Thyroid gland (tissue), 4 donors: ENCODE data around the gene RPUSD2. TPM values are rescaled to one million over a fixed set of nuclear protein-coding genes. Genes with fewer than 3 reads are reported as not detected.

ENCODE experiments used
- DNase-seq, 2 donors: peaks; one replicate each; pipeline ENCODE4 v3.0.0-alpha.2; 2019
- H3K27ac ChIP-seq, 3 donors: fragments of 200-600 bp; sonication (generic); 1 replicate in 2 of 3; 2 replicates in 1 of 3; pipeline ENCODE4 v1.5.1; 2016 to 2019; ENCODE audit warnings: mild to moderate bottlenecking in 1 of 3, moderate library complexity in 1 of 3
- H3K27me3 ChIP-seq: fragments of 200-600 bp; sonication (generic); one replicate; pipeline ENCODE4 v1.5.1; 2019
- H3K36me3 ChIP-seq, 2 donors: fragments of 200-600 bp; sonication (generic); one replicate each; pipeline ENCODE4 v1.5.1; 2016 to 2019
- H3K4me1 ChIP-seq, 2 donors: fragments of 200-600 bp; sonication (generic); one replicate each; pipeline ENCODE4 v1.5.1; 2017 to 2019
- H3K4me3 ChIP-seq, 3 donors: fragments of 200-600 bp; sonication (generic); replicated peaks in 1 of 3; 1 replicate in 2 of 3; 2 replicates in 1 of 3; pipeline ENCODE4 v1.5.1; 2016; ENCODE audit warnings: mild to moderate bottlenecking in 1 of 3
- H3K9me3 ChIP-seq: fragments of 200-600 bp; sonication (generic); one replicate; pipeline ENCODE4 v1.5.1; 2017
- POLR2A ChIP-seq, 2 donors: fragments of 450-650 bp; IDR thresholded peaks; one replicate each; pipeline ENCODE4 v1.6.1; 2017; ENCODE audit warnings: antibody characterized with exemption in 2 of 2, mild to moderate bottlenecking in 2 of 2, moderate library complexity in 1 of 2
- WGBS, 2 donors: methylation state at CpG; one replicate each; pipeline ENCODE4 v1.1.5; 2017; 5-methylcytosine and 5-hydroxymethylcytosine counted together
- intact Hi-C: fragments of 100-400 bp; cut with DNase I; formaldehyde crosslinking; loops from one replicate; pipeline ENCODE4 v1.15.1; 2023
- total RNA-seq, 4 donors: library from RNA; depleted of rRNA; stranded (reverse); fragments of >200 nt; gene quantifications; one replicate each; pipeline ENCODE4 v1.2.3, GENCODE V29; 2016
- TF ChIP-seq, protein P1 (sequence below), 6 experiments: fragments of 200-600 bp in 3 of 6; fragments of 450-650 bp in 3 of 6; sonication (generic) in 3 of 6; IDR thresholded peaks; one replicate each; pipeline ENCODE4 v1.5.1; 2016 to 2019; ENCODE audit warnings: antibody characterized with exemption in 6 of 6, mild to moderate bottlenecking in 2 of 6, inconsistent platforms in 1 of 6, moderate library complexity in 1 of 6

RPUSD2 gene
- total RNA-seq, 4 donors from 2014 or later, result 5.8 to 10.1 (median 7.1) TPM

DNA sequence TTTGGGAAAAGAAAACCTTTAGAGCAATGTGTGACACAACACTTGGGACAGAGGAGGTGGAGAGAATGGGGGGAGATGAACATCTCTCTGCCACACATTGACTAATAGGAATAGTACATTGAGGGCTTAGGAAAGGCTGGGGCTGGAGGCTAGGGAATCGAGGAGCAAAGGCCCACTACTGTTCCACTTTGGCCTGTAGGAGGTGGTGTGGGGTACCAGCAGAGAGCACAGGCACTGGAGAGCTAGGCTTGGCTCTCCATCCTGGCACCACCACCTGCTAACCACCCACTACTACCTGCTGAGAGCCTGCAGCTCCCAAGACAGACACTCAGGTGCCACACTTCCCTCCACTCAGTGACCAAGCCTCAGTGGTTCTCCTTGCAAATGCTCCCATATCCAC lies 23.6 kb upstream of the RPUSD2 start:
- WGBS, 2 donors, result 86 to 93% methylated on average over 1 of the region's 1 CpG
- Histone ChIP-seq H3K9me3 (no peaks in the 10 kb centered on the region), H3K27ac (no peak overlapping the region), H3K4me3 (no peak overlapping the region), H3K36me3 (no peaks in the 10 kb centered on the region), H3K27me3 (no peaks in the 10 kb centered on the region), H3K4me1 (no peaks in the 10 kb centered on the region)
- intact Hi-C loops, result no loop called here
- DNase-seq, result no peak
- TF ChIP-seq POLR2A (IDR thresholded peaks at IDR 0.05), result no peak
- TF ChIP-seq, protein P1, sequence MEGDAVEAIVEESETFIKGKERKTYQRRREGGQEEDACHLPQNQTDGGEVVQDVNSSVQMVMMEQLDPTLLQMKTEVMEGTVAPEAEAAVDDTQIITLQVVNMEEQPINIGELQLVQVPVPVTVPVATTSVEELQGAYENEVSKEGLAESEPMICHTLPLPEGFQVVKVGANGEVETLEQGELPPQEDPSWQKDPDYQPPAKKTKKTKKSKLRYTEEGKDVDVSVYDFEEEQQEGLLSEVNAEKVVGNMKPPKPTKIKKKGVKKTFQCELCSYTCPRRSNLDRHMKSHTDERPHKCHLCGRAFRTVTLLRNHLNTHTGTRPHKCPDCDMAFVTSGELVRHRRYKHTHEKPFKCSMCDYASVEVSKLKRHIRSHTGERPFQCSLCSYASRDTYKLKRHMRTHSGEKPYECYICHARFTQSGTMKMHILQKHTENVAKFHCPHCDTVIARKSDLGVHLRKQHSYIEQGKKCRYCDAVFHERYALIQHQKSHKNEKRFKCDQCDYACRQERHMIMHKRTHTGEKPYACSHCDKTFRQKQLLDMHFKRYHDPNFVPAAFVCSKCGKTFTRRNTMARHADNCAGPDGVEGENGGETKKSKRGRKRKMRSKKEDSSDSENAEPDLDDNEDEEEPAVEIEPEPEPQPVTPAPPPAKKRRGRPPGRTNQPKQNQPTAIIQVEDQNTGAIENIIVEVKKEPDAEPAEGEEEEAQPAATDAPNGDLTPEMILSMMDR (IDR thresholded peaks at IDR 0.05), result no peak

DNA sequence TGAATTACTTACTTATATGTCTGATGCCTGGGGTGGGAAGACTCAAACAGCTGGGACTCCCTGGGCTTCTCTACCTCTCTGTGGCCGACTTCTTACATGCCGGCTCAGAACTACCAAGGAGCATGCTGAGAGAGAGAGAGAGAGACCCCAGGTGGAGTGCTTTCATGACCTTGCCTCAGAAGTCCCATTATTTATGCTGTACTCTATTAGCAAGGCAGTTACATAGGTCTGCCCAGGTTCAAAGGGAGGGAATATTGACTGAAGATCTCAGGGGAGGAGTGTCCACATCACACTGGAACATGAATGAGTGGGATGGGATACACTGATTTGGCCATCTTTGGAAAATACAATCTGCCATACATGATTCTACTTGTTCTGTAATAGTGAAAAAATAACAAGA lies 20.5 kb upstream of the RPUSD2 start:
- H3K27ac ChIP-seq, result no peak overlapping the region
- 91 to 100% methylated on average over 2 of the region's 2 CpGs for WGBS, 2 donors
- H3K4me3 ChIP-seq, result no peak overlapping the region
- intact Hi-C loops, result no loop called here
- no peaks in the 10 kb centered on the region for H3K9me3 ChIP-seq
- H3K4me1 ChIP-seq, result peaks cover 0 to 5% of the 10 kb centered on the region in 2 donors
- TF ChIP-seq, protein P1 (IDR thresholded peaks at IDR 0.05), result no peak
- TF ChIP-seq POLR2A (IDR thresholded peaks at IDR 0.05), result no peak
- peaks cover 0 to 2% of the 10 kb centered on the region in 2 donors for H3K36me3 ChIP-seq
- no peak for DNase-seq
- no peaks in the 10 kb centered on the region for H3K27me3 ChIP-seq

DNA sequence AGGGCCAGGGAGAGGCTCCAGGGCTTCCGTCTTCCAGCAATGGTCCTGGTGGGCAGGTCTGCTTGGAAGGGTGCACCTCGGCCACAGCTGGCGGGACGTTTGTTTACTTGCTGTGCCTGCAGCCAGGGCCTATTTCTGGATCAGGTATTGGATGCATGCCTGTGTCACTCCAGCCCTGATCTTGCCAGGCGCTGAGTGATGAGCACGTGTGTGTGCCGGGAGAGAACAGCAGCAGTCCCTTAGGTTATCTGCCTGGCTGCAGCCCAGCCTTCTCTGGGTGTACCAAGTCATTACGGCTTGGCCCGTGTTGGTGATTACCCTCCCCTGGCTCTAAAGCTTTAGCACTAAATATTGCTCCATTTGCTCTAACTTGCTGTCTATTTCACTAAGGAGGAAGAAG lies 19.2 kb upstream of the RPUSD2 start:
- Histone ChIP-seq H3K27ac (no peak overlapping the region), H3K4me1 (peaks cover 0 to 10% of the 10 kb centered on the region in 2 donors), H3K4me3 (no peak overlapping the region), H3K36me3 (peaks cover 0 to 3% of the 10 kb centered on the region in 2 donors), H3K9me3 (no peaks in the 10 kb centered on the region), H3K27me3 (no peaks in the 10 kb centered on the region)
- TF ChIP-seq POLR2A (IDR thresholded peaks at IDR 0.05), result no peak
- TF ChIP-seq, protein P1 (IDR thresholded peaks at IDR 0.05), result no peak
- peak in 1 of 2 donors; percentile 43 for DNase-seq
- intact Hi-C loops, result no loop called here
- 66 to 85% methylated on average over 4 to 9 of the region's 9 CpGs for WGBS, 2 donors

DNA sequence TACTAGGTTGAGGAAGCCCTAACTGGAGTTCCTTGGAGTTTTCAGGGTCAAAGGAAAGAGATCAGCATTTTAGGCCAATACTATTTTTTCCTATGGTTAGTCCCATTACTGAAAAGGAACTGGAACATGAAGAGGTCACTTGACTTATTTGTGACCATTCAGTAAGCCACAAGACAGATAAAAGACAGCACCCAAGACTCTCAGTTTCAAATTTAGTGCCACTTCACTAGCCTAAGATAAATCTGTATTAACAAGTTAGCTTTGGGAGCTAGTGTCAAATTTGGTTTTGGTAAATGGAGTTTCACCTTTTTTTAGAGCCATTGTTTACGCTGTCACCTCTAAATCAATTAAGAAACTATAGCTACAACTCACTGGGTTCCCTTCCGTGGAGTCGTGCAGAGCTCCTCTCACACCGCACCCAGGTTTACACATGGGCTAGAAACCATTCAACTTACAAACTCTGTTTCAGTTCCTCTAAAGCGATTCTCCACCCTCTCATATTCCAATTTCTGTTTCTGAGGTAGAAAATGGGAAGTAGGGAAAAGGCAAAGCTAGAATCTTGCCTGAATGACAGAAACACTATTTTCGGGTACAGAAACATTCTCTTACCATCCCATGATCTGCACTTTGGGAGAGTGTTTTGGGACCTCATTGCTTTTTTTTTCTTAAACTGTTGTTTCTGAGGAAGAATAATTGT lies 18.6 kb upstream of the RPUSD2 start:
- WGBS, 2 donors, result 94 to 95% methylated on average over 6 of the region's 6 CpGs
- no peak for DNase-seq
- Histone ChIP-seq H3K4me3 (no peak overlapping the region), H3K9me3 (no peaks in the 10 kb centered on the region), H3K27ac (no peak overlapping the region), H3K4me1 (peaks cover 0 to 10% of the 10 kb centered on the region in 2 donors), H3K27me3 (no peaks in the 10 kb centered on the region), H3K36me3 (peaks cover 2 to 3% of the 10 kb centered on the region in 2 donors)
- no peak for TF ChIP-seq POLR2A (IDR thresholded peaks at IDR 0.05)
- TF ChIP-seq, protein P1 (IDR thresholded peaks at IDR 0.05), result no peak
- intact Hi-C loops, result no loop called here

DNA sequence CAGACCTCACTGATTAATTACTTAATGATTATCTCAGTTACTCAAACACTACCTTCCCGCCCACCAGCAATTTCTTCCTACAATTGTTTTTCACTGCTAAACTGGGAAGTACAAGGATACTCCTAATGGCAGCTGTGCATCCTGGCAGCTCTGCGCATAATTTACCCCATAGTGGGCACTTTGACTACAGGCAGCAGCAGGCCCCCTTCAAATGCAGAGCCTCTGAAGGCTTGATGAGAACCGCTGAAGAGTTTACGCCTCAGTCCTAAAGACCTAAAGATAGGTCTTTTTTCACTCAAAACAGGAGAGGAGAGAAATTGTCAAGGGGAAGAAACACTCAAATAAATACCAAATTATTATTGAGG lies 15.0 kb upstream of the RPUSD2 start:
- no peak for DNase-seq
- Histone ChIP-seq H3K4me1 (peaks cover 0 to 10% of the 10 kb centered on the region in 2 donors), H3K36me3 (peaks cover 10 to 11% of the 10 kb centered on the region in 2 donors), H3K27ac (peak overlapping the region in 2 of 3 donors; percentile 28 to 97), H3K4me3 (no peak overlapping the region), H3K9me3 (no peaks in the 10 kb centered on the region), H3K27me3 (no peaks in the 10 kb centered on the region)
- TF ChIP-seq POLR2A (IDR thresholded peaks at IDR 0.05), result no peak
- 48 to 92% methylated on average over 4 of the region's 4 CpGs for WGBS, 2 donors
- intact Hi-C loops, result no loop called here
